Neural cell (in vitro differentiated cells): ENCODE results near the gene CD226. TPM values are rescaled to one million over a fixed set of nuclear protein-coding genes. Genes with fewer than 3 reads are reported as not detected.

Source experiments
- H2AFZ ChIP-seq: fragments of 200-600, 300-800 bp; sonication (generic), shearing (Covaris generic); 2 replicates; pipeline ENCODE4 v1.6.0; 2014; ENCODE audit warnings: low read depth, mild to moderate bottlenecking, antibody characterized with exemption, low read length, moderate library complexity
- H3F3A ChIP-seq: fragments of 200-600 bp; shearing (Covaris generic); 2 replicates; pipeline ENCODE4 v1.6.1; 2016; ENCODE audit warnings: mild to moderate bottlenecking, moderate library complexity, mixed read lengths, antibody characterized with exemption, low read length; ENCODE audit not compliant: insufficient read depth, poor library complexity, severe bottlenecking
- H3K27ac ChIP-seq: fragments of 200-600, 300-800 bp; sonication (generic), shearing (Covaris generic); 2 replicates; pipeline ENCODE4 v1.5.1; 2014; ENCODE audit warnings: mild to moderate bottlenecking, low read length, moderate library complexity
- H3K27me3 ChIP-seq: fragments of 300-800, 200-600 bp; sonication (generic), shearing (Covaris generic); 2 replicates; pipeline ENCODE4 v1.6.0; 2014; ENCODE audit warnings: mild to moderate bottlenecking, low read depth, low read length, moderate library complexity; ENCODE audit not compliant: insufficient read depth
- H3K36me3 ChIP-seq: fragments of 300-800, 200-600 bp; sonication (generic), shearing (Covaris generic); 2 replicates; pipeline ENCODE4 v1.5.1; 2014; ENCODE audit warnings: mild to moderate bottlenecking, antibody characterized with exemption, low read length, moderate library complexity; ENCODE audit not compliant: insufficient read depth
- H3K4me2 ChIP-seq: fragments of 300-800, 200-600 bp; sonication (generic), shearing (Covaris generic); 2 replicates; pipeline ENCODE4 v1.6.0; 2014; ENCODE audit warnings: mild to moderate bottlenecking, low read length
- H3K4me3 ChIP-seq: fragments of 300-800, 200-600 bp; sonication (generic), shearing (Covaris generic); 2 replicates; pipeline ENCODE4 v1.5.1; 2014; ENCODE audit warnings: mild to moderate bottlenecking, low read length, moderate library complexity
- H3K79me2 ChIP-seq: fragments of 200-600 bp; shearing (Covaris generic); replicated peaks from 2 replicates; pipeline ENCODE4 v1.6.0; 2014; ENCODE audit warnings: mild to moderate bottlenecking, low read length, moderate library complexity; ENCODE audit not compliant: insufficient read depth
- H3K9ac ChIP-seq: fragments of 300-800, 200-600 bp; sonication (generic), shearing (Covaris generic); 2 replicates; pipeline ENCODE4 v1.6.1; 2016; ENCODE audit warnings: mild to moderate bottlenecking, low read length, mixed read lengths
- H3K9me2 ChIP-seq: fragments of 200-600 bp; shearing (Covaris generic); 2 replicates; pipeline ENCODE4 v1.6.1; 2016; ENCODE audit warnings: mild to moderate bottlenecking, low read length, mixed read lengths; ENCODE audit not compliant: insufficient read depth
- H3K9me3 ChIP-seq: fragments of 200-600, 300-800 bp; sonication (generic), shearing (Covaris generic); 2 replicates; pipeline ENCODE4 v1.6.1; 2016; ENCODE audit warnings: mild to moderate bottlenecking, mixed run types, low read length, moderate library complexity, mixed read lengths
- H4K20me1 ChIP-seq: fragments of 200-600 bp; shearing (Covaris generic); 2 replicates; pipeline ENCODE4 v1.6.1; 2016; ENCODE audit warnings: mild to moderate bottlenecking, mixed run types; ENCODE audit not compliant: insufficient read depth
- CTCF ChIP-seq: fragments of 450-650 bp; IDR thresholded peaks from 2 replicates; pipeline ENCODE4 v1.5.1; 2014; ENCODE audit warnings: antibody characterized with exemption, mild to moderate bottlenecking, moderate library complexity; ENCODE audit not compliant: poor library complexity, severe bottlenecking
- EP300 ChIP-seq: fragments of 450-650 bp; conservative IDR thresholded peaks from 2 replicates; pipeline ENCODE4 v1.6.1; 2014; ENCODE audit warnings: antibody characterized with exemption, mild to moderate bottlenecking, moderate library complexity; ENCODE audit not compliant: poor library complexity, severe bottlenecking
- EZH2 ChIP-seq: fragments of 200-600, 300-800 bp; shearing (Covaris generic), sonication (generic); IDR thresholded peaks from 2 replicates; pipeline ENCODE4 v1.6.1; 2014; ENCODE audit warnings: antibody characterized with exemption, low read length, borderline replicate concordance, mild to moderate bottlenecking; ENCODE audit not compliant: insufficient read depth, poor library complexity, severe bottlenecking
- MXI1 ChIP-seq: fragments of 450-650 bp; conservative IDR thresholded peaks from 2 replicates; pipeline ENCODE4 v1.6.1; 2014; ENCODE audit warnings: antibody characterized with exemption, mild to moderate bottlenecking; ENCODE audit not compliant: poor library complexity, severe bottlenecking
- POLR2AphosphoS5 ChIP-seq: IDR thresholded peaks from 2 replicates; pipeline ENCODE4 v1.6.1; 2012
- RAD21 ChIP-seq: fragments of 450-650 bp; conservative IDR thresholded peaks from 2 replicates; pipeline ENCODE4 v1.6.1; 2014; ENCODE audit warnings: antibody characterized with exemption, mild to moderate bottlenecking, moderate library complexity
- REST ChIP-seq: IDR thresholded peaks from 2 replicates; pipeline ENCODE4 v1.6.1; 2012; ENCODE audit warnings: borderline replicate concordance
- SMC3 ChIP-seq: fragments of 450-650 bp; conservative IDR thresholded peaks from 2 replicates; pipeline ENCODE4 v1.6.1; 2014; ENCODE audit warnings: antibody characterized with exemption, mild to moderate bottlenecking, moderate library complexity; ENCODE audit not compliant: poor library complexity
- TAF1 ChIP-seq: IDR thresholded peaks from 2 replicates; pipeline ENCODE4 v1.6.1; 2012; ENCODE audit warnings: low read depth
- polyA minus RNA-seq: library from RNA; depleted of rRNA, polyadenylated mRNA; stranded (reverse); fragments of >200 nt; gene quantifications from 2 replicates; pipeline ENCODE4 v1.2.3, GENCODE V29; 2014
- polyA plus RNA-seq: library from polyadenylated mRNA; depleted of rRNA; stranded (reverse); fragments of >200 nt; gene quantifications from 2 replicates; pipeline ENCODE4 v1.2.3, GENCODE V29; 2014

CD226 gene
- polyA plus RNA-seq, result 0.11 and 2.5 TPM in 2 replicates
- 0.35 and 1.2 TPM in 2 replicates for polyA minus RNA-seq

GRCh38 chr18:69947361-69948133 is at the start of gene CD226:
TSS of gene CD226 (minus strand) at chr18:69947873. CDS start at chr18:69947406, 467 bp downstream.
- H3F3A ChIP-seq, result no peaks in the 10 kb centered on the region

More at GRCh38 chr18:69947361-69948133, at the start of gene CD226:
- no peaks in the 10 kb centered on the region for H3K27me3 ChIP-seq
- no peak within 1 kb of the TSS for H3K4me2 ChIP-seq
- H3K9me3 ChIP-seq, result no peaks in the 10 kb centered on the region
- no peak within 1 kb of the TSS for H3K4me3 ChIP-seq
- no peaks in the 10 kb centered on the region for H4K20me1 ChIP-seq
- no peaks in the 10 kb centered on the region for H3K9me2 ChIP-seq
- H3K79me2 ChIP-seq, result no peaks in the 10 kb centered on the region
- H3K9ac ChIP-seq, result no peak within 1 kb of the TSS
- no peaks in the 10 kb centered on the region for H3K36me3 ChIP-seq
- TF ChIP-seq CTCF, result no peak
- no peak for TF ChIP-seq RAD21
- TF ChIP-seq REST, result no peak
- no peak for TF ChIP-seq EZH2
- no peak for TF ChIP-seq EP300
- no peak for TF ChIP-seq SMC3
- no peak for TF ChIP-seq POLR2AphosphoS5
- TF ChIP-seq MXI1, result no peak
- no peak for TF ChIP-seq TAF1
- H3K27ac ChIP-seq, result no peak within 1 kb of the TSS
- H2AFZ ChIP-seq, result no peak within 1 kb of the TSS
